ENCODE data around the gene ADAM12. TPM values are rescaled to one million over a fixed set of nuclear protein-coding genes. Genes with fewer than 3 reads are reported as not detected.

ADAM12 gene
- total and polyA plus RNA-seq, 9 of the 15 experiments (the other 6 are each of a cell fraction or from before 2014, with no cell fraction given) = not detected

DNA sequence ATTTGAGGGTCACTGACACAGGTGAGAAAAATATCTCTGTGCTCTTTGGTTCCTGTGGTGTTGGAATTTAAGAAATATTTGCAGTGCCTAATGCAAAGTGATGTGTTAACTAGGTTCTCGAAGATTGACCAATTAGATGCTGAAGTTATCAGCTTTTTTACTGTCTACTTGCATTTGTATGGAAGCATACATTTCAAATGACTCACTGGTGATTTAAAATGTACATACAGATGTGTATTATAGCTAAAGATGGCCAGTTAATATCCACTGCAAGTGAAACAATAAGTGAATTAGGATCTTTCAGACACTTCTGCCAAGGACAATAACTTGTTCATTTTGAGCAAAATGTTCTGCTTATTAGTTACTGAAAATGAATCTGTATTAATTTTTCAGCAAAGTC, 287.0 kb downstream of the ADAM12 start:
- BruUV-seq (replicated peaks) = no TSS peak
- Histone ChIP-seq H3K27me3 (ENCODE audit: control insufficient read depth in 2 of 2, insufficient read depth in 2 of 2, low read length in 2 of 2) (peaks cover 2 to 15% of the 10 kb centered on the region in 2 experiments; a peak in 2 of 5 replicates), H3K9me1 (ENCODE audit: control insufficient read depth, insufficient read depth, low read length) (no peaks in the 10 kb centered on the region), H3K36me3 (ENCODE audit: control insufficient read depth, insufficient read depth, low read length) (no peaks in the 10 kb centered on the region), H3K4me3 (no peak overlapping the region), H3K9ac (ENCODE audit: insufficient read depth in 1 of 2, low read depth in 2 of 2, low read length in 2 of 2) (no peak overlapping the region), H2AFZ (ENCODE audit: low read depth, low read length) (no peak overlapping the region), H4K20me1 (replicated peaks; ENCODE audit: control insufficient read depth, insufficient read depth, low read length) (no peaks in the 10 kb centered on the region), H3K9me3 (replicated peaks; ENCODE audit: control insufficient read depth, insufficient read depth, low read depth, low read length) (no peaks in the 10 kb centered on the region), H3K4me1 (replicated peaks in 1 of 2; ENCODE audit: control insufficient read depth in 2 of 2, insufficient read depth in 2 of 2, low read length in 2 of 2) (no peaks in the 10 kb centered on the region), H3K4me2 (ENCODE audit: insufficient read depth, low read length) (no peak overlapping the region), H3K27ac (ENCODE audit: extremely low read depth, low read depth, low read length) (no peak overlapping the region), H3K79me2 (ENCODE audit: control insufficient read depth, insufficient read depth, low read length) (no peaks in the 10 kb centered on the region)
- ChIA-PET POLR2A (interaction anchor here (0.6 kb wide), 1 partner anchor 65 kb away, joined by 3 read pairs; no protein-coding TSS in a partner anchor), CTCF (ENCODE audit: low intra/inter-chr PET ratio) (no interaction called here)
- ATAC-seq = no peak
- in situ Hi-C loops (cut with MboI) (no loop called here), intact Hi-C loops (cut with micrococcal nuclease) (no loop called here)
- DNase-seq (ENCODE audit: extremely low read depth in 1 of 4, low spot score in 3 of 4) = no peak
- TF ChIP-seq NFYB (IDR thresholded peaks at IDR 0.05; ENCODE audit: extremely low read depth, insufficient read length) (no peak), NR2C1 (IDR thresholded peaks at IDR 0.05) (no peak), NR2C1 (tag; IDR thresholded peaks at IDR 0.05) (no peak), ARNT (IDR thresholded peaks at IDR 0.05) (no peak), CREB1 (IDR thresholded peaks at IDR 0.05) (no peak), CREB1 (CRISPR knock-in tag; IDR thresholded peaks at IDR 0.05) (no peak), U2AF2 (optimal IDR thresholded peaks at IDR 0.05; ENCODE audit: low read depth, low read length) (no peak), ARID2 (IDR thresholded peaks at IDR 0.05) (no peak), STAG1 (CRISPR knock-in tag; IDR thresholded peaks at IDR 0.05; ENCODE audit: borderline replicate concordance) (no peak), MEF2A (IDR thresholded peaks at IDR 0.05; ENCODE audit: control insufficient read depth, low read depth, low read length) (no peak), NCOA6 (IDR thresholded peaks at IDR 0.05) (no peak), ZNF57 (CRISPR knock-in tag; IDR thresholded peaks at IDR 0.05) (no peak), ELF2 (CRISPR knock-in tag; IDR thresholded peaks at IDR 0.05) (no peak), POLR2A (conservative IDR thresholded peaks at IDR 0.05) (no peak), BHLHE40 (IDR thresholded peaks at IDR 0.05; ENCODE audit: low read length) (no peak), CBX1 (IDR thresholded peaks at IDR 0.05; ENCODE audit: low read depth) (no peak)
- TF ChIP-seq, protein P1, sequence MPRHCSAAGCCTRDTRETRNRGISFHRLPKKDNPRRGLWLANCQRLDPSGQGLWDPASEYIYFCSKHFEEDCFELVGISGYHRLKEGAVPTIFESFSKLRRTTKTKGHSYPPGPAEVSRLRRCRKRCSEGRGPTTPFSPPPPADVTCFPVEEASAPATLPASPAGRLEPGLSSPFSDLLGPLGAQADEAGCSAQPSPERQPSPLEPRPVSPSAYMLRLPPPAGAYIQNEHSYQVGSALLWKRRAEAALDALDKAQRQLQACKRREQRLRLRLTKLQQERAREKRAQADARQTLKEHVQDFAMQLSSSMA (CRISPR knock-in tag; IDR thresholded peaks at IDR 0.05) = no peak
- TF ChIP-seq, protein P2, sequence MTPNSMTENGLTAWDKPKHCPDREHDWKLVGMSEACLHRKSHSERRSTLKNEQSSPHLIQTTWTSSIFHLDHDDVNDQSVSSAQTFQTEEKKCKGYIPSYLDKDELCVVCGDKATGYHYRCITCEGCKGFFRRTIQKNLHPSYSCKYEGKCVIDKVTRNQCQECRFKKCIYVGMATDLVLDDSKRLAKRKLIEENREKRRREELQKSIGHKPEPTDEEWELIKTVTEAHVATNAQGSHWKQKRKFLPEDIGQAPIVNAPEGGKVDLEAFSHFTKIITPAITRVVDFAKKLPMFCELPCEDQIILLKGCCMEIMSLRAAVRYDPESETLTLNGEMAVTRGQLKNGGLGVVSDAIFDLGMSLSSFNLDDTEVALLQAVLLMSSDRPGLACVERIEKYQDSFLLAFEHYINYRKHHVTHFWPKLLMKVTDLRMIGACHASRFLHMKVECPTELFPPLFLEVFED (CRISPR knock-in tag; conservative IDR thresholded peaks at IDR 0.05) = no peak
- TF ChIP-seq, protein P3, sequence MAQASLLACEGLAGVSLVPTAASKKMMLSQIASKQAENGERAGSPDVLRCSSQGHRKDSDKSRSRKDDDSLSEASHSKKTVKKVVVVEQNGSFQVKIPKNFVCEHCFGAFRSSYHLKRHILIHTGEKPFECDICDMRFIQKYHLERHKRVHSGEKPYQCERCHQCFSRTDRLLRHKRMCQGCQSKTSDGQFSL (CRISPR knock-in tag; IDR thresholded peaks at IDR 0.05) = no peak
- TF ChIP-seq, protein P3 (tag; IDR thresholded peaks at IDR 0.05) = no peak
- FAIRE-seq = no peak
- 13% methylated on average over 1 of the region's 1 CpG for WGBS (ENCODE audit: insufficient coverage, low coverage, missing lambda C conversion rate)

Measured in K562 (cell line).